HEK293 (cell line): Measurements from ENCODE around the gene CTSZ.

Experiments used
- CTCF ChIA-PET: fragments of 350-600 bp; formaldehyde crosslinking; extraction: SDS; loops from one replicate; lab custom pipeline; 2021; ENCODE audit warnings: antibody characterized with exemption; lab: Yijun Ruan, JAX
- POLR2A ChIA-PET: fragments of 300-600 bp; formaldehyde crosslinking; extraction: SDS; loops from one replicate; lab custom pipeline; 2020; ENCODE audit warnings: antibody characterized with exemption, inconsistent platforms; lab: Yijun Ruan, JAX
- H3K27ac ChIP-seq: fragments of 200-500 bp; sonication (Bioruptor generic); 2 replicates; pipeline ENCODE4 v1.5.1; 2014; ENCODE audit warnings: low read depth, low read length, control low read depth, inconsistent platforms; ENCODE audit errors: extremely low read depth
- H3K36me3 ChIP-seq, 2 experiments: fragments of 200-500 bp in 1 of 2; sonication (Bioruptor generic) in 1 of 2; 1 replicate in 1 of 2; 2 replicates in 1 of 2; pipeline ENCODE4 v1.5.1; 2014 to 2017; ENCODE audit warnings: inconsistent platforms in 2 of 2, low read length in 2 of 2; ENCODE audit not compliant: control insufficient read depth in 2 of 2, insufficient read depth in 1 of 2
- H3K4me1 ChIP-seq: fragments of 200-500 bp; sonication (Bioruptor generic); 2 replicates; pipeline ENCODE4 v1.5.1; 2014; ENCODE audit warnings: mild to moderate bottlenecking, low read length, inconsistent platforms; ENCODE audit not compliant: control insufficient read depth, insufficient read depth
- H3K4me3 ChIP-seq: 2 replicates; pipeline ENCODE4 v1.5.1; 2011; ENCODE audit warnings: low read depth, mild to moderate bottlenecking, control low read depth, low read length, moderate library complexity
- H3K9me3 ChIP-seq: fragments of 200-500 bp; sonication (Bioruptor generic); 2 replicates; pipeline ENCODE4 v1.5.1; 2014; ENCODE audit warnings: low read depth, low read length, inconsistent platforms; ENCODE audit not compliant: control insufficient read depth, insufficient read depth
- MYNN ChIP-seq: fragments of 450-650 bp; formaldehyde crosslinking; IDR thresholded peaks from 2 replicates; pipeline ENCODE4 v1.5.1; 2016; ENCODE audit warnings: missing biosample characterization, missing genetic modification characterization, borderline replicate concordance
- OSR2 ChIP-seq: fragments of 450-650 bp; formaldehyde crosslinking; IDR thresholded peaks from 2 replicates; pipeline ENCODE4 v1.5.1; 2016; ENCODE audit warnings: missing biosample characterization, missing genetic modification characterization
- YY1 ChIP-seq: fragments of 450-650 bp; formaldehyde crosslinking; IDR thresholded peaks from 2 replicates; pipeline ENCODE4 v1.5.1; 2018; ENCODE audit warnings: missing biosample characterization, missing genetic modification characterization
- ZBTB7A ChIP-seq: fragments of 450-650 bp; formaldehyde crosslinking; IDR thresholded peaks from 2 replicates; pipeline ENCODE4 v1.5.1; 2016; ENCODE audit warnings: low read depth, missing biosample characterization, missing genetic modification characterization
- ZNF133 ChIP-seq: fragments of 450-650 bp; formaldehyde crosslinking; IDR thresholded peaks from 2 replicates; pipeline ENCODE4 v1.5.1; 2016; ENCODE audit warnings: missing biosample characterization, missing genetic modification characterization
- ZNF155 ChIP-seq: fragments of 450-650 bp; formaldehyde crosslinking; IDR thresholded peaks from 2 replicates; pipeline ENCODE4 v1.5.1; 2016; ENCODE audit warnings: missing biosample characterization, missing genetic modification characterization
- ZNF175 ChIP-seq: fragments of 450-650 bp; formaldehyde crosslinking; IDR thresholded peaks from 2 replicates; pipeline ENCODE4 v1.5.1; 2016; ENCODE audit warnings: missing biosample characterization, missing genetic modification characterization
- ZNF335 ChIP-seq: fragments of 450-650 bp; formaldehyde crosslinking; conservative IDR thresholded peaks from 2 replicates; pipeline ENCODE4 v1.5.1; 2016; ENCODE audit warnings: missing biosample characterization, missing genetic modification characterization
- ZNF37A ChIP-seq: fragments of 450-650 bp; IDR thresholded peaks from 2 replicates; pipeline ENCODE4 v1.5.1; 2018; ENCODE audit warnings: missing biosample characterization, missing genetic modification characterization
- ZNF521 ChIP-seq: fragments of 450-650 bp; formaldehyde crosslinking; IDR thresholded peaks from 2 replicates; pipeline ENCODE4 v1.5.1; 2017; ENCODE audit warnings: missing biosample characterization, mild to moderate bottlenecking, missing genetic modification characterization
- ZNF596 ChIP-seq: fragments of 450-650 bp; IDR thresholded peaks from 2 replicates; pipeline ENCODE4 v1.5.0; 2018; ENCODE audit warnings: missing biosample characterization, mild to moderate bottlenecking, missing genetic modification characterization, moderate library complexity
- ZNF76 ChIP-seq: fragments of 450-650 bp; formaldehyde crosslinking; IDR thresholded peaks from 2 replicates; pipeline ENCODE4; 2016; ENCODE audit warnings: low read depth, missing biosample characterization, missing genetic modification characterization, borderline replicate concordance
- ZNF785 ChIP-seq: fragments of 450-650 bp; formaldehyde crosslinking; IDR thresholded peaks from 2 replicates; pipeline ENCODE4 v1.5.1; 2016; ENCODE audit warnings: missing biosample characterization, missing genetic modification characterization
- TF ChIP-seq, protein P1 (sequence below): fragments of 450-650 bp; formaldehyde crosslinking; IDR thresholded peaks from 2 replicates; pipeline ENCODE4 v1.5.1; 2016; ENCODE audit warnings: missing biosample characterization, missing genetic modification characterization
- TF ChIP-seq, protein P2 (sequence below): fragments of 450-650 bp; formaldehyde crosslinking; IDR thresholded peaks from 2 replicates; pipeline ENCODE4 v1.5.1; 2016; ENCODE audit warnings: missing biosample characterization, missing genetic modification characterization
- TF ChIP-seq, protein P3 (sequence below): fragments of 450-650 bp; formaldehyde crosslinking; IDR thresholded peaks from 2 replicates; pipeline ENCODE4 v1.5.1; 2017; ENCODE audit warnings: missing biosample characterization, missing genetic modification characterization
- TF ChIP-seq, protein P4 (sequence below): fragments of 450-650 bp; formaldehyde crosslinking; IDR thresholded peaks from 2 replicates; pipeline ENCODE4 v1.5.1; 2016; ENCODE audit warnings: missing biosample characterization, missing genetic modification characterization
- TF ChIP-seq, protein P5 (sequence below): fragments of 450-650 bp; formaldehyde crosslinking; conservative IDR thresholded peaks from 2 replicates; pipeline ENCODE4 v1.5.1; 2016; ENCODE audit warnings: low read depth, missing biosample characterization, missing genetic modification characterization
- TF ChIP-seq, protein P6 (sequence below): fragments of 450-650 bp; IDR thresholded peaks from 2 replicates; pipeline ENCODE4 v1.5.1; 2018; ENCODE audit warnings: missing biosample characterization, mild to moderate bottlenecking, missing genetic modification characterization

Gene CTSZ

DNA sequence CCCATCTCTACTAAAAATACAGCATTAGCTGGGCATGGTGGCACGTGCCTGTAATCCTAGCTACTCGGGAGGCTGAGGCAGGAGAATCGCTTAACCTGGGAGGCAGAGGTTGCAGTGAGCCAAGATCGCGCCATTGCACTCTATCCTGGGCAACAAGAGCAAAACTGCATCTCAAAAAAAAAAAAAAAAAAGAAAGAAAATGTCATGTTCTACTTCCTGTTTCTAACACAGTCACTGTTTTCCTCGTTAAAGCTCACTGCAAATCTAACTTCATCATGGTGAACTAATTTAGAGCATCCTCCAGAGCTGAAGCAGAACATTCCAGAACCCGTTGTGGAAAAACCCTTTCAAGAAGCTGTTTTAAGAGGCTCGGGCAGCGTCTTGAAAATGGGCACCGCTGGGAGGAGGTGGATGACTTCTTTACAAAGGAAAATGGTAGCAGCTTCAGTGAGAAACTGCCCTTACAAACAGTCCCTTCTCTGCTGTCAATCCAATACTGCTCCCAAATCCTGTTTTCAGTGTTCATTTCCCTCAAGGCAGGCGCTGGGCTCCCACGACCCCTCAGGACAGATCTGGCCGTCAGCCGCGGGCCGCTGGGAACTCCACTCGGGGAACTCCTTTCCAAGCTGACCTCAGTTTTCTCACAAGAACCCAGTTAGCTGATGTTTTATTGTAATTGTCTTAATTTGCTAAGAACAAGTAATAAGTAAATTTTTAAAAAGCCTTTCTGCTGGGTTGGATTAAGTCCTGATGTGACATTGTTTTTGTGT lies 12.5 kb downstream of the CTSZ start (continued):
- TF ChIP-seq, protein P1, sequence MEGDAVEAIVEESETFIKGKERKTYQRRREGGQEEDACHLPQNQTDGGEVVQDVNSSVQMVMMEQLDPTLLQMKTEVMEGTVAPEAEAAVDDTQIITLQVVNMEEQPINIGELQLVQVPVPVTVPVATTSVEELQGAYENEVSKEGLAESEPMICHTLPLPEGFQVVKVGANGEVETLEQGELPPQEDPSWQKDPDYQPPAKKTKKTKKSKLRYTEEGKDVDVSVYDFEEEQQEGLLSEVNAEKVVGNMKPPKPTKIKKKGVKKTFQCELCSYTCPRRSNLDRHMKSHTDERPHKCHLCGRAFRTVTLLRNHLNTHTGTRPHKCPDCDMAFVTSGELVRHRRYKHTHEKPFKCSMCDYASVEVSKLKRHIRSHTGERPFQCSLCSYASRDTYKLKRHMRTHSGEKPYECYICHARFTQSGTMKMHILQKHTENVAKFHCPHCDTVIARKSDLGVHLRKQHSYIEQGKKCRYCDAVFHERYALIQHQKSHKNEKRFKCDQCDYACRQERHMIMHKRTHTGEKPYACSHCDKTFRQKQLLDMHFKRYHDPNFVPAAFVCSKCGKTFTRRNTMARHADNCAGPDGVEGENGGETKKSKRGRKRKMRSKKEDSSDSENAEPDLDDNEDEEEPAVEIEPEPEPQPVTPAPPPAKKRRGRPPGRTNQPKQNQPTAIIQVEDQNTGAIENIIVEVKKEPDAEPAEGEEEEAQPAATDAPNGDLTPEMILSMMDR (tag by site-specific recombination), result no peak

DNA sequence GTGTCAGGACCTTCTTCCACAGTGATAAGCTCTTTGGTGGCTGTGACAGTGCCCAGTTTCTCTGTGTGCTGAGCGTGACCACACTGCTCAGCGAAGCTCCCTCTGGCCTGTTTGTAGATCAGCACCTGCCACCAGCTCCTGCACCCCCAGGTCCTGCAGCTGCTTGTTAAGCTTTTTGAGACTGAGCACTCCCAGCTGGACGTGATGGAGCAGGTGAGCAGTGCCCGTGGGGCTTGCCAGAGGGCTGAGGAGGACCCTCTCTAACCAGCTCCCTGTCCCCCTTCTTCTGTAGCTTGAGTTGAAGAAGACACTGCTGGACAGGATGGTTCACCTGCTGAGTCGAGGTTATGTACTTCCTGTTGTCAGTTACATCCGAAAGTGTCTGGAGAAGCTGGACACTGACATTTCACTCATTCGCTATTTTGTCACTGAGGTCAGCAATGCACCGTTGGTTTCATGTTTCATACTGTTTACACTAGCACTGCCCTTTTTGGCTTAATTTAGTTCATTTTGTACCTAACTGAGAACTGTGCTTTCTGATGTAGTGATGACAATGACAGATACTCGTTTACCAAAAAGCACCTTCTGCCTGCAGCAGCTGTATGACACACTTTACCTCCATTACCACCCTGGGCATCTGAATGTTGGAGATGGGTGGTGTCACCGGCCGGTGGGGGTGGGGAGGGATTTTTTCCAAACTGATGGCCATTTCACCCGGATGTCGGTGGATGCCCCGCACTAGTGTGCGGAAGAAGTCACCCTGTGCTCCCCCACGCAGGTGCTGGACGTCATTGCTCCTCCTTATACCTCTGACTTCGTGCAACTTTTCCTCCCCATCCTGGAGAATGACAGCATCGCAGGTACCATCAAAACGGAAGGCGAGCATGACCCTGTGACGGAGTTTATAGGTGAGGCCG lies 13.5 kb downstream of the CTSZ start:
- no peaks in the 10 kb centered on the region for H3K9me3 ChIP-seq
- H3K27ac ChIP-seq, result no peak overlapping the region
- peaks cover 27 to 92% of the 10 kb centered on the region in 2 experiments for H3K36me3 ChIP-seq
- H3K4me3 ChIP-seq, result no peak overlapping the region
- ChIA-PET CTCF (interaction anchor here (0.7 kb wide), 1 partner anchor 759 kb away, joined by 3 read pairs; no protein-coding TSS in a partner anchor), POLR2A (interaction anchor here (0.6 to 2.0 kb wide), 2 partner anchors 38 to 513 kb away, joined by 6 to 7 read pairs; partner anchors contain the start of gene ATP5F1E)
- H3K4me1 ChIP-seq, result no peaks in the 10 kb centered on the region
- TF ChIP-seq, protein P2, sequence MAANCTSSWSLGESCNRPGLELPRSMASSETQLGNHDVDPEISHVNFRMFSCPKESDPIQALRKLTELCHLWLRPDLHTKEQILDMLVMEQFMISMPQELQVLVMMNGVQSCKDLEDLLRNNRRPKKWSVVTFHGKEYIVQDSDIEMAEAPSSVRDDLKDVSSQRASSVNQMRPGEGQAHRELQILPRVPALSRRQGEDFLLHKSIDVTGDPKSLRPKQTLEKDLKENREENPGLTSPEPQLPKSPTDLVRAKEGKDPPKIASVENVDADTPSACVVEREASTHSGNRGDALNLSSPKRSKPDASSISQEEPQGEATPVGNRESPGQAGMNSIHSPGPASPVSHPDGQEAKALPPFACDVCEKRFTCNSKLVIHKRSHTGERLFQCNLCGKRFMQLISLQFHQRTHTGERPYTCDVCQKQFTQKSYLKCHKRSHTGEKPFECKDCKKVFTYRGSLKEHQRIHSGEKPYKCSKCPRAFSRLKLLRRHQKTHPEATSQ (tag by site-specific recombination), result no peak
- TF ChIP-seq ZNF785 (tag by site-specific recombination) (no peak), ZNF521 (no peak), ZNF155 (tag by site-specific recombination) (no peak), ZNF335 (tag by site-specific recombination) (no peak), ZNF76 (tag by site-specific recombination) (no peak), MYNN (no peak), ZNF596 (no peak), ZBTB7A (tag by site-specific recombination) (no peak), ZNF37A (no peak), ZNF175 (tag by site-specific recombination) (no peak), ZNF133 (no peak), OSR2 (tag by site-specific recombination) (no peak), YY1 (tag by site-specific recombination) (no peak)
- TF ChIP-seq, protein P3, sequence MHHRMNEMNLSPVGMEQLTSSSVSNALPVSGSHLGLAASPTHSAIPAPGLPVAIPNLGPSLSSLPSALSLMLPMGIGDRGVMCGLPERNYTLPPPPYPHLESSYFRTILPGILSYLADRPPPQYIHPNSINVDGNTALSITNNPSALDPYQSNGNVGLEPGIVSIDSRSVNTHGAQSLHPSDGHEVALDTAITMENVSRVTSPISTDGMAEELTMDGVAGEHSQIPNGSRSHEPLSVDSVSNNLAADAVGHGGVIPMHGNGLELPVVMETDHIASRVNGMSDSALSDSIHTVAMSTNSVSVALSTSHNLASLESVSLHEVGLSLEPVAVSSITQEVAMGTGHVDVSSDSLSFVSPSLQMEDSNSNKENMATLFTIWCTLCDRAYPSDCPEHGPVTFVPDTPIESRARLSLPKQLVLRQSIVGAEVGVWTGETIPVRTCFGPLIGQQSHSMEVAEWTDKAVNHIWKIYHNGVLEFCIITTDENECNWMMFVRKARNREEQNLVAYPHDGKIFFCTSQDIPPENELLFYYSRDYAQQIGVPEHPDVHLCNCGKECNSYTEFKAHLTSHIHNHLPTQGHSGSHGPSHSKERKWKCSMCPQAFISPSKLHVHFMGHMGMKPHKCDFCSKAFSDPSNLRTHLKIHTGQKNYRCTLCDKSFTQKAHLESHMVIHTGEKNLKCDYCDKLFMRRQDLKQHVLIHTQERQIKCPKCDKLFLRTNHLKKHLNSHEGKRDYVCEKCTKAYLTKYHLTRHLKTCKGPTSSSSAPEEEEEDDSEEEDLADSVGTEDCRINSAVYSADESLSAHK (tag by site-specific recombination), result no peak
- TF ChIP-seq, protein P4, sequence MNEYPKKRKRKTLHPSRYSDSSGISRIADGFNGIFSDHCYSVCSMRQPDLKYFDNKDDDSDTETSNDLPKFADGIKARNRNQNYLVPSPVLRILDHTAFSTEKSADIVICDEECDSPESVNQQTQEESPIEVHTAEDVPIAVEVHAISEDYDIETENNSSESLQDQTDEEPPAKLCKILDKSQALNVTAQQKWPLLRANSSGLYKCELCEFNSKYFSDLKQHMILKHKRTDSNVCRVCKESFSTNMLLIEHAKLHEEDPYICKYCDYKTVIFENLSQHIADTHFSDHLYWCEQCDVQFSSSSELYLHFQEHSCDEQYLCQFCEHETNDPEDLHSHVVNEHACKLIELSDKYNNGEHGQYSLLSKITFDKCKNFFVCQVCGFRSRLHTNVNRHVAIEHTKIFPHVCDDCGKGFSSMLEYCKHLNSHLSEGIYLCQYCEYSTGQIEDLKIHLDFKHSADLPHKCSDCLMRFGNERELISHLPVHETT (tag by site-specific recombination), result no peak
- TF ChIP-seq, protein P5, sequence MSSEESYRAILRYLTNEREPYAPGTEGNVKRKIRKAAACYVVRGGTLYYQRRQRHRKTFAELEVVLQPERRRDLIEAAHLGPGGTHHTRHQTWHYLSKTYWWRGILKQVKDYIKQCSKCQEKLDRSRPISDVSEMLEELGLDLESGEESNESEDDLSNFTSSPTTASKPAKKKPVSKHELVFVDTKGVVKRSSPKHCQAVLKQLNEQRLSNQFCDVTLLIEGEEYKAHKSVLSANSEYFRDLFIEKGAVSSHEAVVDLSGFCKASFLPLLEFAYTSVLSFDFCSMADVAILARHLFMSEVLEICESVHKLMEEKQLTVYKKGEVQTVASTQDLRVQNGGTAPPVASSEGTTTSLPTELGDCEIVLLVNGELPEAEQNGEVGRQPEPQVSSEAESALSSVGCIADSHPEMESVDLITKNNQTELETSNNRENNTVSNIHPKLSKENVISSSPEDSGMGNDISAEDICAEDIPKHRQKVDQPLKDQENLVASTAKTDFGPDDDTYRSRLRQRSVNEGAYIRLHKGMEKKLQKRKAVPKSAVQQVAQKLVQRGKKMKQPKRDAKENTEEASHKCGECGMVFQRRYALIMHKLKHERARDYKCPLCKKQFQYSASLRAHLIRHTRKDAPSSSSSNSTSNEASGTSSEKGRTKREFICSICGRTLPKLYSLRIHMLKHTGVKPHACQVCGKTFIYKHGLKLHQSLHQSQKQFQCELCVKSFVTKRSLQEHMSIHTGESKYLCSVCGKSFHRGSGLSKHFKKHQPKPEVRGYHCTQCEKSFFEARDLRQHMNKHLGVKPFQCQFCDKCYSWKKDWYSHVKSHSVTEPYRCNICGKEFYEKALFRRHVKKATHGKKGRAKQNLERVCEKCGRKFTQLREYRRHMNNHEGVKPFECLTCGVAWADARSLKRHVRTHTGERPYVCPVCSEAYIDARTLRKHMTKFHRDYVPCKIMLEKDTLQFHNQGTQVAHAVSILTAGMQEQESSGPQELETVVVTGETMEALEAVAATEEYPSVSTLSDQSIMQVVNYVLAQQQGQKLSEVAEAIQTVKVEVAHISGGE (tag by site-specific recombination), result no peak
- TF ChIP-seq, protein P6, sequence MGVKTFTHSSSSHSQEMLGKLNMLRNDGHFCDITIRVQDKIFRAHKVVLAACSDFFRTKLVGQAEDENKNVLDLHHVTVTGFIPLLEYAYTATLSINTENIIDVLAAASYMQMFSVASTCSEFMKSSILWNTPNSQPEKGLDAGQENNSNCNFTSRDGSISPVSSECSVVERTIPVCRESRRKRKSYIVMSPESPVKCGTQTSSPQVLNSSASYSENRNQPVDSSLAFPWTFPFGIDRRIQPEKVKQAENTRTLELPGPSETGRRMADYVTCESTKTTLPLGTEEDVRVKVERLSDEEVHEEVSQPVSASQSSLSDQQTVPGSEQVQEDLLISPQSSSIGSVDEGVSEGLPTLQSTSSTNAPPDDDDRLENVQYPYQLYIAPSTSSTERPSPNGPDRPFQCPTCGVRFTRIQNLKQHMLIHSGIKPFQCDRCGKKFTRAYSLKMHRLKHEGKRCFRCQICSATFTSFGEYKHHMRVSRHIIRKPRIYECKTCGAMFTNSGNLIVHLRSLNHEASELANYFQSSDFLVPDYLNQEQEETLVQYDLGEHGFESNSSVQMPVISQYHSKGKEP (tag by site-specific recombination), result no peak
